GM18867 (cell line): ENCODE measurements around the gene RAET1L.
"Not testable (repeated sequence)": the region's sequence is repeated elsewhere in the genome, so short reads cannot be mapped to it uniquely, and the experiment has no call there.

ENCODE experiments used
- ATAC-seq: cut with Tn5 transposase; IDR thresholded peaks from one replicate; pipeline ENCODE4 v1.9.1; 2021; ENCODE audit warnings: mild to moderate bottlenecking, moderate library complexity; ENCODE audit not compliant: unreplicated experiment

Gene RAET1L

DNA sequence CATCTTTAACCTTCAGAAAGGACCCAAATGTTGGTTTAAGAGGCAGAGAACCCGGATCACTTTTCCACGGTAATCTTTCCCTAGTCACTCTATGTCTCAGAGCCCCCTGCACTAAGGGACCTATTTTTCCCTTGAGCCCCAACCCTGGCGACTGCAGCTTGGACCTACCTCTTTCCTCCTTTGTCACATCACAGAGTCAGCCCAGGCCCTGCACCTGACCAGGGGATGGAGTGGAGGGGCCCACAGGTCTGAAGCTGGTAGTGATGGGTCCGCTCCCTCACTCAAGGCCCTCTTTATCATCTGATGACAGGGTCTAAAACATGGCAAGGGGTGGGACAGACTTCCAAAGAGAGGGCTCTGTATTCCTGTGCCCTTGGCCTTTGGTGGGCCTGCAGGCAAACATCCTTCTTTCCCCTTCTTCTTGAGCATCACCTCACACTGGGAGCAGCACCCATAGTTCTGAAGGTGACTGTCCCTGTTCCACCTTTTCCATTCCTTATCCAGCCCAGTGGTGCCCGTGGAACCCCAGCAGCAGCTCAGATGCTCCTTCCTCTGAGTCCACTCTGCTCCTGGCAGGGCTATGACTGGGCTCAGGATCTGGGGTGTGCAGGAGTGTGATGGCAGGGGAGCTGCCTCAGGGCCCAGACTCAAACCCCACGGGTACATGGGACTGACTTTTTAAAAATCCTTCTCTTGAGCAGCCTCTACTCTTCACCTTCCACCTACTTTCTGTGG lies 6.3 kb downstream of the RAET1L start:
- ATAC-seq, result no peak

DNA sequence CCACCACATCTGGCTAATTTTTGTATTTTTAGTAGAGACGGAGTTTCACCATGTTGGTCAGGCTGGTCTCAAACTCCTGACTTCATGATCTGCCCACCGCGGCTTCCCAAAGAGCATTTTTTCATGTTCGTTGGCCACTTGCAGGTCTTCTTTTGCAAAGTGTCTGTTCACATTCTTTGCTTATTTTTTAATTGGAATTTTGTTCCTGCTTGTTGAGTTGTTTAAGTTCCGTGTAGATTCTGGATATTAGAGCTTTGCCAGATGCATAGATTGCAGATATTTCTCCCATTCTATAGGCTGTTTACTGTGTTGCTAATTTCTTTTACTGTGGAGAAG lies 8.2 kb downstream of the RAET1L start:
- not testable (repeated sequence) for ATAC-seq

DNA sequence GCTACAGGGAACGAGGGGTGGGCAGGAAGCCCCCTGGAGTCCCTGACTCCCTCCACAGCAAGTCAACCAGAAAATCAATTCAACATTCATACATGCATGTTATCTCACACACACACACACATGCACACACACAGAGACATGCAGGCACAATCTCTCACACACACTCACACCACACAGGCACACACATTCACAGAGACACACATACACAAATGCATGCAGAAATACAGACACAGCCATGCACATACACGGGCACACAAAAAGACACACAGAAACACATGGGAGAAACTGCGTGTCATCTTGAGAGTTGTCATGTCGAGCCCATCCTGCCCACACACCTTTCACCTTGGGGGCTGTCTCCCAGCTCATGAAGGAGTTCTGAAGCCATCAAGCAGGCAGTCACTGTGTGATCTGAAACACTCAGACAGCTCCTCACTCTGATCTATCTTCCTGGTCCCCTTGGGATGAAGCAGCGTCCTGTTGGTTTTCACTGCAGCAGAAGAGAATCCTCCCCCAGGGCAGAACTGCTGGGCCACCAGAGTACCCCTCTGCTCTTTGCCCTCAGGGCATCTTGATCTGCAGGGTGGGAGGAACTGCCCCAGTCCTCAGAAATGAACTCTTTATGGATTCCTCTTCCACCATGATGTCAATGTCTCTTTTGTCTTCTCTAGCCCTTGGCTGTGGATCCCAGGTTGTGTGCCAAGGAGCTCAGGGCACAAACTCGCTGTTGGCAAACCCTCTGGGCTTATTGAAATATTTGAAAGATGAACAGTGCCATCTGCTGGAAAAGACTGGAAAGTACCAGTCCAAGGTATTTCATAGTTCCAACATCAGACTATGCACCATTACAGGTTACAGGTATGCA lies 8.8 kb downstream of the RAET1L start:
- ATAC-seq, result peak; percentile 64

DNA sequence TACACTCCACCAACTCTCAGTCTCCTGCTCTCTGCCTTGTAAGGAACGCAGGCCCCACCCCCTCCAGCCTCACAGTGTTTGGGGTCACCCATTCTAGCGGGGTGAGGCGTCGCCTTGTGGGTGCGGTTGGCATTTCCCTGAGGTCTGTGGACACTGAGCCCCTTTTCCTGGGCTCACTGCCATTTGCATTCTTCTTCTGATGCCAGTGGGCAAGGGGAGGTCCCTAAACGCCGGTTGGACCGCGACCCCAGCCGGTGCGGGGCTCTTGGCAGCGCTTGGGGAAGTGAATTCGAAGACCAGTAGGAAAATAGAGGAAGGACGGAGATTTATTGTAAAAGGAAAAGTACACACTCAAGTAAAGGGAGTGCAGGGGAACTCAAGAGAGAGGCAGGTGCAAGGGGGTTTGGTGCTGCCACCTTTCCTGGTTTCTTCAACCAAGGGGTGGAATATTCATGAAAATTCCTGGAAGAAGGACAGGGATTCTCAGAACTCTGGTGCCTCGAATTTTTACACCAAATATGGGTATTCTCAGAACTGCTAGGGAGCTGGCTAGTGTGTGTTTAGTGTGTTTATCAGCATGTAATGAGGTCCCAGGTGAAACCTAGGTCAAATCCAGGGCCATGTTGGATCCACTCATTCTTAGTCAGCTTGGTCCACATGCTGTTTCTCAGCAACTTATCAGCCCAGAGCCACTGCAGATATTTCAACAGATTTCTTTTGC lies 9.9 kb downstream of the RAET1L start:
- ATAC-seq, result not testable (repeated sequence)

DNA sequence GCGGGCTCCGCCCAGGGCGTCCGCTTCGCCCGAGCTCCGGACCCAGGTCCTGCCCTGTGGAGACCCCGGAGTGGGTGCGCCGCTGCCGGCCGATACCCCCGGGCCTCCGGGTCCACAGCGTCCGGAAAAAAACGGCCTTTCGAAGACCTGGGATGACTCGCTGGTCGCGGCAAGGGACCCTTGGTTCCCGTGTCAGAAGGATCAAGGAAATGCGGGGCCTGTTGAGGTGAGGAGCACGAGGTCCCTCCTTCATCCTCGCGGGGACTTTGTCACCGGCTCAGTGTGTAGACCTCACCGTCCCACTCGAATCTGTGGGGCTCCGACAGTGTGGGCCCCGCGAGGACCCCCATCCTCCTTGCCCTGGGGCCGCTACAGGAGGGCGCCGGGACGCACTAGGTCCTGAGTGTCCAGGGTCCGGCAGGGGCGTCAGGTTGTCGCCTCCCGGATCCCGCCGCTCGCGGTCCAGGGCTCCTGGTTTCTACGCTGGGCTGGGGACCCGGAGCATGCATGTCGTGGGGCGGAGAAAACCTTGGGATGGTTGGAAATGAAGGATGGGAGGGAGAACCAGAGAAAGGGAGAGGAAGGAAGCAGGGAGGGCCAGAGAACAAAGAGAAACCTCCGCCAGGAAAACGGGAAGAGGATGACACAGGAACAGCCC lies 10.6 kb downstream of the RAET1L start:
- ATAC-seq, result not testable (repeated sequence)

DNA sequence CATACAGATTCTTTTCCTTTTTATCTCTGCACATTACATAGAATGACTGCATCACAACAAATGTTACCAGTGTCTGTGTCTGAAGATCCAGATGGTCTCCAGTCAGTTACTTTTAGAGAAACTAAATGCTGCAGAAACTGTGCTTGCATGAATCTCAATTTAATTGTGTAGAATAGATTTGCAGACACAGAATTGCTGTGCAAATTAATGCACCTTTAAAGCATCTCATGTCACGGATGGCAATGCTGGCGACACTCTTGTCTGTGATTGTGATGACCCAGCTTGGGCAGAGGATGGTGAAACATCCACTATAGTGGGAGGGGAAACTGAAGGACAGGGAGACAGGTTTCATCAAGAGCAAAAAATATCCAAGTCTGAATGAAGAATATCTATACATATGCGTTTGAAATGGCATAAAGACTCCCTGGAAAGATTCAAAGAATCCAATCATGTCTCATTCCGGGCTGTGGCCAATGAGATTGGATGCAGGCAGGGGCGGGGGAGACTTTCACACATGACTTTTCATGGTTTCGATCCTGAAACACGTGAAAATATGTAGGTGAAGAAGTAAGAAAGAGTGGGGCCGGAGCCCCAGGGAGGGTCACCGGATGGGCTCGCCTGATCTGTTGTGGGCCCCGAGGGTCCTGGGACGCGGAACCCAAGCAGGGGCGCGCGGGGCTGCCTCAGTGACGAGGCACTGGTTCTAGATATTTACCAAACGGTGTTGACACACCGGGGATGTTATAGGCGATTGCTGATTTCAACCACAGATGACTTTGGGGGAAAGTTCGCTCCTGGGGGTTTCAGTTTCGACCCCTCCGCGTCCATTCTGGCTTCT lies 11.3 kb downstream of the RAET1L start:
- not testable (repeated sequence) for ATAC-seq

DNA sequence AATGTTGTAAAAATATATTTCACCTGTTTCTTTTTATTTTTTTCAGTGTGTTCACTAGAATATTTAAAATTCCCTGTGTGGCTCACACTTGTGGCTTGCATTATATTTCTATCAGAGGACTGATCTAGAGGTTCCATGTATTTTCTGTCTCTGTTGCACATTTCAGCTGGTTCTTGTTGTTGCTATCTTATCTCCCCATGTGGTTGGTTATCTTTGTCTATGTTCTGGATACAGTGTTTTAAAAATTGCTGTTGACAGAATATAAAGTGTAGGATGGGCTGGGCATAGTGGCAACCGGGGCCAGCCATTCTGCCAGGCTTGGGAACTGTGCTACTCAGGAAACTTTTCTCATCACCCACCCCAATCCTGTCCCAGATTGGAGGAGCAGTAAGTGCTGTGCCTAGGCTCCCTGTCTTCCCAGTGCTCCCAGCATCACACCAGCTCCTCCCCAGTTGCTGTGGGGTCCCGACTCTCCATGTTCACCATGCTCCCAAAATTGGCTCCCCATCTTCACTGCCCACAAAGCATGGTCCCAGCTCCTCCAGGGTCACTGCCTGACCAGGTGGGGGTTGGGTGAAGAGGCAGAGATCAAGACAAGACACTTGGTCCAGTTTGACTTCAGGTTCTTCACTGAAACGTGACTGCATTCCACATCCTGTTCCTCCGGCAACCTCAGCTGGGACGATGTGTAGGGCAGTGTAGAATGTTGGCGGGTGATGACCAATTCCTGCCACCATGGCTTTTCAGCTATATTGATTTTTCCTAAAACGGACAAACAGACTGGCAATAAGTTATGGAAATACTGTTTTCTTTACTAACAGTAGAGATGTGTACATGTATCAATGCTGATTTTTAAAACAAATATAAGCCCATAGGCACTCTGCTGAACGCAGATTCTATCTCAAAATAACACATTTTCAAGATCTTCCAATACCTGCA lies 12.2 kb downstream of the RAET1L start:
- ATAC-seq, result not testable (repeated sequence)

DNA sequence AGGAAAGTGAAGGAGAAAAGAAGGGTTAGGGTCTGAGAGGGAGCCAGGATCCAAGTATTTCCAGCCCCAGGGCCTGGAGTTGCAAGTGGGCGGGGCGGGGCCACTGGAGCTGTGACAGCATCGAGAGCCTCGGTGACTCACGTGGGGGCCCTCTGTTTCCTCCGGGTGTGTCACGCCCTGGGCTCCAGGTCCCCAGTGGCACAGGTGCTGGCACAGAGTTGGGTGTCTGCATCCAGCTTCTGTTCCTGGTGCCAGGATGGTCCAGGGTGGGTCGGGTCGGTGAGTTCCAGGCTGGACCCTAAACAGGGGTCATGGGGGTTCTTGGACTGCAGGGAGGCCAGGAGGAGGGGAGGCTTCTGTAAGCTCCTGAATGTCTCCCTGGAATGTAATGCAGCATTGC lies 16.7 kb downstream of the RAET1L start:
- ATAC-seq, result no peak

DNA sequence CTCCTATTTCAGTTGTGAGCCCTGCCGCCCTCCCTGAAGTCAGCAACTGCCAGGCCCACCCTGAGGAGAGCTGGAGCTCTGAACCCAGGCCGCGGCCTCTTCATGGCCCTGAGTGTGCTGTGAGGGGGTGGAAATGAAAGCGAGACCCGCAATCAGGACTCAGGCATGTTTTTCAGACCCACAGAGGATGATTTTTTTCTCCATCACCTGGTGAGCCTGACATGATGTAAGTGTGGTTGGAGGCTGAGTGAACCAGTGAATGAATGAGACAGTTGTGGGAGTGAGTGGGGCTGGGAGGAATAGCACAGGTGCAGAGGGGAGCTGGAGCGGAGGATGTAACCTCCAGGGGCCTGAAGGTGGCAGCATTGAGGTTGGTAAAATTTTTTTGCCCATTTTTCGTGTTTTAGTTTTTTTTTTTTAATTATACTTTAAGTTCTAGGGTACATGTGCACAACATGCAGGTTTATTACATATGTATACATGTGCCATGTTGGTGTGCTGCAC lies 18.3 kb downstream of the RAET1L start:
- ATAC-seq, result no peak

DNA sequence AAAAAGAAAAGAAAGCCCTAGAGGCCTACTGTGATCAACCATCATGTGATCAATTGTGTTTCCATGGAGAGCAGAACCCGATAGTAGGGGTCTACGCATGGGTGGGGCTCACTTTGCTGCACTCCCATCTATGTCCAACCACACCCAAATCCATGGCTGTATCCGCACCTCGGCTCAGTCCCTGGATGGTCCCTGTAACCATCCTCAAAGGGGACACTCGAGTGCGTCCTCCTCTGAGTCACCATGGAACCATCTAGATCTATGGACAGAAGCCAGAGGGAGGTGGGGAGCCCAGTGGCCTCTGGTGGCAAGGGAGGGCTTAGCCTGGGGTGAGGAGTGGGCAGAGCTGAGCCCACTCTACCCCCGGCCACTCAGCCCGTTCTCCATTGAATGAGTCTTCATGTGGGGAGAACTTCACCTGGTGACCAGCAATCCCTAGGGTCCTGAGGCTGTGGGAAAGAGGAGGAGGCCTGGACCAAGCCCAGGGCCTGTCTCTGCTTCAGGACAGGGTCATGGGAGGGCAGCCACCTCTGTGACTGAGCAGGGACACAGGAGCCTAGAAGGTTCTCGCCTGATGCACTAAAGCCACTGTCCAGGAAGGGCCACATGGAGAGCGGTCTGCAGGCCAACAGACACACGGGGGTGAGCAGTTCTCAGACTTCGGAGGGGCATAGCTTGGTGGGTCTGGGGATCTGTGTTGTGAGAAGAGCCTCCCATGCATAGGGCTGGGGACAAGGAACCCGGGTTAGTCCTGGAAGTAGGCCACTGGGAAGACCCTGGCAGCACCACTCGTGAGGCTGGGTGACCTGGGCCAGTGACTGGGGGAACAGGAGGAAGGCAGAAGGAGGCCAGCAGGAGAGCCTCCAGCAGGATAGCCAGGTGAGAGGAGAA lies 19.3 kb downstream of the RAET1L start:
- ATAC-seq, result no peak

DNA sequence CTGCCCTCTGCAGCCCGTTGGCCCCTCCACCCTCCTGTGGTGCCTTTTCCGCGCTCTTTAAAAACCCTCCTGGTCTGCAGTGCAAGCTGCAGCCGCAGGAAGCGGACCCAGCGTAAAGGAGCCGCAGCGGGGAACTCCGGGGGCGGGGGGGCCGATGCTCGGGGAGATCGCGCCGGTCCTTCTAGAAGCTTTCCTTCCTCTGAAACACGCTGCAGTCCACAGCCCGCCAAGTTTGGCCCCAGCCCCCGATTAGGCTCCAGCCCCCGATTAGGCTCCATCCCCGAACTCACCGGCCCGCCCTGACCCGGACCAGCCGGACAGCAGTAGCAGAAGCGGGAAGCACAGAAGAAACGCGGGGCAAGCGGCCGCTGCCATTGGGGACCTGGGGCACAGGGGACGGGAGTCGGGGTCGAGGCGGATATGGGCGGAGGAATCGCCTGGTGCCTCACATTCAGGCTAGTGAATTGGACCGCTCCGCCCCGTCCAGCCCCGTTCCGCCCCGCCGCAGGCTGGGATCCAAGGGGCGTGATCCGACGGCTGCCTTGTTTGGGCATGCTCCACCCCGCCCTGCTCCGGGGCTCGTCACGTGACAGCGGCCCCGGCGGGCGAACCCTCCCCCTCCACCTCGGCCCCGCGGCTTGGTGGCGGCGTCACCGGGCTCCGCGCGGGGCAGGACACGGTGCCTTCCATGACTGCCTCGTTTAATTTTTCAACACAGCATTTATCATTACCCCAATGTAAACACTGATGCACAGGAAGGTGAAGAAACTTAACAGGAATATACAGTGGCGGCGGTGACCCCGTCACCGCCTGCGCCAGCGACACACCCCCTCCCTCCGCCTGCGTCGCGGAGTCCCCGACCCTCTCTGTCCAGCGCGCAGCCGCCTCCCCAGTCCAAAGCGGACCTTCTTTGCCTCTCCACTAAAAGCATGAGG lies 20.3 kb downstream of the RAET1L start:
- peak; percentile 79 for ATAC-seq

DNA sequence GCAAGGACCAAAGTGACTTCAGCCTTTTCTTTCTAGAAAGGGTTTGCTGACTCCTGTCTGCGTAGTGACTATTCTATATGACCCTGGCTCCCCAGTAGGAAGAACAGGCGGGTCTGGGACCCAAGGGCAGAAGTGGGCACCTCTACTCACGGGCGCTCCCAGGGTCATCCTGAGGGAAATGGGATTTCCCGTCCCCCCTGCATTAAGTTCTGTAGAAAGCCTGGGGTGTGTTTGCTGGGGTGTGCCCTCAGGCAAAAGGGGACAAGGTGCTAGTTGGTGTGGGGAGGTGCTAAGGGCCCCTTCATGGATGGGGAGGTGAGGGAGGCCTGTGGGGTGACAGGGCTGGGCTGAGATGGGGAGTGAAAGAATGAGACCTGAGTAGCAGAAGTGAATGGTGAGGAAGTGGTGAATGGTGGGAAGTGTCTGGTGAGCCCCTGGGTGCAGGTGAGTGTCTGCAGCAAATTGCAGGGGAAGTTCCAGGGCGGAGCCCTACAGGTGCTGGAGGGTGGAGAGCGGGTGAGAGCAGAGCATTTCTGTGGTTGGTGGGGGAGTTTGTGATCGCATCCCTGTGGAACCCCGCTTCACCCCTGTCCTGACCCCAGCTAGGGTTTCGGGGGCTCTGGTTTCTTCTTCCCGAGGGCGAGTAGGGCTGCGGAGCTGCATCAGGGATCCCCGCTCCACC lies 21.1 kb downstream of the RAET1L start:
- peak; percentile 25 for ATAC-seq

DNA sequence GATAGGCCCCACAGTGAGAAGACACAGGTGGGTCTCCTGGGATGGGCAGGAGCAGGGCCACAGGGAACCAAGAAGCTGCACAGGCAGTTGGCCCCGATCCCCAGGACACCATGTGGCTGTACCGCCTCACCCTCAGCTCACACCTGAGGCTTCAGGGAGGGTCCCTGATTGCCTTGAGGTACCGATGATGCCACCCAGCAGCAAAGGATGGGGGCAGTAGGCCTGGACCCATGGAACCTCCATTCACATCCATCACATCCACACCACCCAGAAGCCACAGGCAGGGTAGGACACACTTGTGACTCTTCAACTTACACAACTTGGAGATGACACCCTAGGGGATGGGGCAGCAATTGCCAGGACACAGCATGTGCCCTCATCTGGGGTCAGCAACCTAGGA lies 21.7 kb downstream of the RAET1L start:
- ATAC-seq, result not testable (repeated sequence)

DNA sequence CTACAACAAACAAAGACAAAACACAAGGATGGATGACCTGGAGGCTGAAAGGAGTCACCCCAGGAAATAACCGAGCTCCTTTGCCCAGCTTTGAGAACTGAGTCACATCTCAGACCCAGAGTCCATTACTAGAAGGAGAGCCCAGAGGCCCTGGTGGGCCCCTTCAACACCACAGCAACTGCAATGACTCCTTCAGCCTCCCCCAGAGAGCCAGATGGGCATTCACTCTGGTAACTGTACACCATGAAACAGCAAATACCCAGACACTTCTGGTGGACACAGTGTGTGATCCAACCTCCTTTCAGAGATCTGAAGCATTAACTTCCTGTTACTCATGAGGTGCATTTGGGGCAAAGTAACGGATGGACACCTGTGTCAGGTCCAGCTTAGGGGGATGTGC lies 22.6 kb downstream of the RAET1L start:
- no peak for ATAC-seq

DNA sequence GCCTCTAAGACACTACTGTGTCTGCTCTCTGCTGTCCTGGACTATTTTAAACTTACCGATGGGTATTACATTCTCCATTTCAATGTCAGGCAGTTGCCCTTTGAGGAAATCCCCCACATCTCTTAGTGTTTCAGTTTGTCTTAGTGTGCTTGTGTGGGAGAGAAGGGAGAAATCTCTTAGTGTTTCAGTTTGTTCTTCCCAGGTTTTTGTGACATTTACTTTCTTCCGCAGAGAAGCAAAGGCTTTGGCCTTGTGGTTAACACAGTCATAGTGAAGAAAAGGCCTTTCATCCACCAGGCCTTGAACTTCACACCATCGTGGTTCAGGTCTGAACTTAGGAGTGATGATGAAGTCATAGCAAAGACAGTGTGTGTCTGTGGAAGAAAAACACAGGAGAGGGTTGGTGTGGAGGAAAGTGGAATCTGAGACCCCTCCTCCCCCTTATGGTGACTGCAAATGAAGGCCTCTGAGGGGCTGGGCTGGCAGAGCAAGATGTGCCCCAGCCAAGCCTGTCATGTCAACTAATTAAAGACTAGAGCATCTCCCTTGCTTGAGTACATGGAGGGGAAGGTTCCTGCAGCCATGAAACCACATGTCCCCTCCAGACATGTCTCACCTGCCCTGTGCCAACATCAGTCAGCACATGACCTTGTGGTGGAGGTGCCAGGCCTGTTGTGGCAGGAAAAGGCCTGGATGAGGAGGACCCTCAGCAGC lies 23.9 kb downstream of the RAET1L start:
- ATAC-seq, result peak; percentile 47

DNA sequence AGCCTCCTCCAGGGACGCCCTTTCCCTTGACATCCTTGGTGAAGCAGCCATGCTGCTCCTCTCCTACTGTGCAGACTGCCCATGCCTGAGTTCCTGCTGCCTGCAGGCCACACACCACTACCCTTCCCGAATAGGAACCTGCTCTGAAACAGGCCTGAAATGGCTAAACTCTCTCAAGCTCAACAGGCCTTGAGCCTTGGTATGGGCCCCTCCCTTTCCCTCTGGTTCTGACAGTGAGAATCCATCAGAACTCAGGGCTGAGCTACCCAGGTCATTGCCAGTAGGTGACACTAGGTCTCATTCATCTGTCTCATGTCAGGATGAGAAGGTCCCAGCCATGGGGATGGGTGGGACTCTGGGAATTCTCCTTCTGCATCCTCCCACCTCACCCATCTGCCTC lies 25.7 kb downstream of the RAET1L start:
- ATAC-seq, result no peak
